Measurements from ENCODE around the gene FHOD3. TPM values are rescaled to one million over a fixed set of nuclear protein-coding genes. Genes with fewer than 3 reads are reported as not detected.

FHOD3 gene
- total RNA-seq, 1 experiment from 2014 or later, result 18.1 TPM

- ATAC-seq (no peak), DNase-seq (no peak)
- Histone ChIP-seq H3K4me3 (ENCODE audit: low read length) (no peak overlapping the region), H3K79me2 (ENCODE audit: low read length) (no peaks in the 10 kb centered on the region), H3K9me2 (replicated peaks; ENCODE audit: low read length) (no peaks in the 10 kb centered on the region), H3K4me2 (ENCODE audit: low read length) (no peak overlapping the region), H3K4me1 (ENCODE audit: insufficient read depth, low read length) (no peaks in the 10 kb centered on the region), H3K27ac (ENCODE audit: low read length) (no peak overlapping the region), H3F3A (ENCODE audit: low read length, unreplicated experiment) (no peaks in the 10 kb centered on the region), H3K27me3 (ENCODE audit: low read length) (no peaks in the 10 kb centered on the region), H4K20me1 (ENCODE audit: low read length) (no peaks in the 10 kb centered on the region), H3K36me3 (ENCODE audit: low read depth, low read length) (no peaks in the 10 kb centered on the region), H3K9me3 (ENCODE audit: low read length) (no peaks in the 10 kb centered on the region), H2AFZ (ENCODE audit: low read length) (no peak overlapping the region), H3K9ac (ENCODE audit: low read length) (no peak overlapping the region)
- intact Hi-C loops (cut with micrococcal nuclease), result no loop called here
- no peak for TF ChIP-seq EZH2phosphoT487 (IDR thresholded peaks at IDR 0.05; ENCODE audit: borderline replicate concordance, low read length)
- TF ChIP-seq, protein P1, sequence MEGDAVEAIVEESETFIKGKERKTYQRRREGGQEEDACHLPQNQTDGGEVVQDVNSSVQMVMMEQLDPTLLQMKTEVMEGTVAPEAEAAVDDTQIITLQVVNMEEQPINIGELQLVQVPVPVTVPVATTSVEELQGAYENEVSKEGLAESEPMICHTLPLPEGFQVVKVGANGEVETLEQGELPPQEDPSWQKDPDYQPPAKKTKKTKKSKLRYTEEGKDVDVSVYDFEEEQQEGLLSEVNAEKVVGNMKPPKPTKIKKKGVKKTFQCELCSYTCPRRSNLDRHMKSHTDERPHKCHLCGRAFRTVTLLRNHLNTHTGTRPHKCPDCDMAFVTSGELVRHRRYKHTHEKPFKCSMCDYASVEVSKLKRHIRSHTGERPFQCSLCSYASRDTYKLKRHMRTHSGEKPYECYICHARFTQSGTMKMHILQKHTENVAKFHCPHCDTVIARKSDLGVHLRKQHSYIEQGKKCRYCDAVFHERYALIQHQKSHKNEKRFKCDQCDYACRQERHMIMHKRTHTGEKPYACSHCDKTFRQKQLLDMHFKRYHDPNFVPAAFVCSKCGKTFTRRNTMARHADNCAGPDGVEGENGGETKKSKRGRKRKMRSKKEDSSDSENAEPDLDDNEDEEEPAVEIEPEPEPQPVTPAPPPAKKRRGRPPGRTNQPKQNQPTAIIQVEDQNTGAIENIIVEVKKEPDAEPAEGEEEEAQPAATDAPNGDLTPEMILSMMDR (conservative IDR thresholded peaks at IDR 0.05; ENCODE audit: low read depth, low read length), result no peak
- TF ChIP-seq EZH2 (IDR thresholded peaks at IDR 0.05; ENCODE audit: low read length, unreplicated experiment), result no peak
- CTCF ChIA-PET, result no interaction called here
- no TSS peak for BruUV-seq (replicated peaks)
- POLR2A ChIA-PET (ENCODE audit: unreplicated experiment), result no interaction called here
Observed at GRCh38 chr18:36432880-36433555, 135.5 kb downstream of the FHOD3 start.

GRCh38 chr18:36436387-36436786 is 138.9 kb downstream of the FHOD3 start:
- Histone ChIP-seq H3K27ac (ENCODE audit: low read length) (no peak overlapping the region), H3K9me3 (ENCODE audit: low read length) (no peaks in the 10 kb centered on the region), H3K4me3 (ENCODE audit: low read length) (no peak overlapping the region), H3K27me3 (ENCODE audit: low read length) (no peaks in the 10 kb centered on the region), H3K36me3 (ENCODE audit: low read depth, low read length) (no peaks in the 10 kb centered on the region), H3K9me2 (replicated peaks; ENCODE audit: low read length) (no peaks in the 10 kb centered on the region), H4K20me1 (ENCODE audit: low read length) (no peaks in the 10 kb centered on the region), H3K4me1 (ENCODE audit: insufficient read depth, low read length) (0 out of 2 replicates have a peak, but pooled peaks cover under 1% of the 10 kb centered on the region), H3K9ac (ENCODE audit: low read length) (no peak overlapping the region), H3F3A (ENCODE audit: low read length, unreplicated experiment) (no peaks in the 10 kb centered on the region), H3K4me2 (ENCODE audit: low read length) (no peak overlapping the region), H3K79me2 (ENCODE audit: low read length) (no peaks in the 10 kb centered on the region), H2AFZ (ENCODE audit: low read length) (no peak overlapping the region)
- intact Hi-C loops (cut with micrococcal nuclease), result no loop called here
- POLR2A ChIA-PET (ENCODE audit: unreplicated experiment), result no interaction called here
- CTCF ChIA-PET, result no interaction called here
- TF ChIP-seq EZH2phosphoT487 (IDR thresholded peaks at IDR 0.05; ENCODE audit: borderline replicate concordance, low read length) (no peak), EZH2 (IDR thresholded peaks at IDR 0.05; ENCODE audit: low read length, unreplicated experiment) (no peak)
- TF ChIP-seq, protein P1 (conservative IDR thresholded peaks at IDR 0.05; ENCODE audit: low read depth, low read length), result no peak
- ATAC-seq (no peak), DNase-seq (no peak)
- no TSS peak for BruUV-seq (replicated peaks)

DNA sequence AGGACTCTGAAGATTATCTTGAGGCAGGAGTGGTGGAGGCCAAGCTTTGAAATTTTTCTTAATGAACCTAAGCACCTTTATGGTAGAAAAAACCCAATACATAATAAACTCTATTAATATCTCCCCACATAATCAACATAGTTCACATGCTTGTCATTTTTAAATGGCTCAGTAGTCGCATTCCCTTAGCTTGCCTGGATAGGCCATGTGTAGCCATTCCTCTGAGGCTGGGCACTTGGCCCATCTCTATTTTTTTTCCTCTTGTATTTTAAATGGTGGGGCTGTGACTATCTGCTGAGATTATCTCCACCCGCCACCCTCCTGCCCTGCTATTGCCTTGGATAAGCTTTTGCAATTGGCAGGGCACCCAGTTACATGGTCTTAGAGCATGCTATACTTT is 143.1 kb downstream of the FHOD3 start:
- H3K9ac ChIP-seq (ENCODE audit: low read length), result no peak overlapping the region
- H3F3A ChIP-seq (ENCODE audit: low read length, unreplicated experiment), result no peaks in the 10 kb centered on the region
- H4K20me1 ChIP-seq (ENCODE audit: low read length), result no peaks in the 10 kb centered on the region
- TF ChIP-seq EZH2phosphoT487 (IDR thresholded peaks at IDR 0.05; ENCODE audit: borderline replicate concordance, low read length), result no peak
- TF ChIP-seq, protein P1 (conservative IDR thresholded peaks at IDR 0.05; ENCODE audit: low read depth, low read length), result no peak
- no peak for TF ChIP-seq EZH2 (IDR thresholded peaks at IDR 0.05; ENCODE audit: low read length, unreplicated experiment)
- ATAC-seq (no peak), DNase-seq (no peak)
- H2AFZ ChIP-seq (ENCODE audit: low read length), result no peak overlapping the region
- BruUV-seq (replicated peaks), result no TSS peak
- peaks cover 8% of the 10 kb centered on the region for H3K4me1 ChIP-seq (ENCODE audit: insufficient read depth, low read length)
- ChIA-PET POLR2A (ENCODE audit: unreplicated experiment) (no interaction called here), CTCF (no interaction called here)
- no peaks in the 10 kb centered on the region for H3K9me3 ChIP-seq (ENCODE audit: low read length)
- H3K27me3 ChIP-seq (ENCODE audit: low read length), result no peaks in the 10 kb centered on the region
- H3K4me3 ChIP-seq (ENCODE audit: low read length), result no peak overlapping the region
- H3K36me3 ChIP-seq (ENCODE audit: low read depth, low read length), result no peaks in the 10 kb centered on the region
- H3K4me2 ChIP-seq (ENCODE audit: low read length), result no peak overlapping the region
- no peak overlapping the region for H3K27ac ChIP-seq (ENCODE audit: low read length)
- no peaks in the 10 kb centered on the region for H3K79me2 ChIP-seq (ENCODE audit: low read length)
- H3K9me2 ChIP-seq (replicated peaks; ENCODE audit: low read length), result no peaks in the 10 kb centered on the region
- intact Hi-C loops (cut with micrococcal nuclease), result no loop called here
